Right atrium auricular region (tissue), 2 donors: ENCODE data around the gene SLC7A10. TPM values are rescaled to one million over a fixed set of nuclear protein-coding genes. Genes with fewer than 3 reads are reported as not detected.

Source experiments
- DNase-seq: peaks from one replicate; pipeline ENCODE4 v3.0.0-alpha.2; 2019; ENCODE audit warnings: low spot score
- H3K27ac ChIP-seq, 2 donors: fragments of 200-600 bp; sonication (generic); 1 replicate in 1 of 2; 2 replicates in 1 of 2; pipeline ENCODE4 v1.5.1; 2016 to 2019
- H3K27me3 ChIP-seq, 2 donors: fragments of 200-600 bp; sonication (generic); one replicate each; pipeline versions ENCODE4 v1.5.1 to v1.6.0; 2017 to 2019
- H3K36me3 ChIP-seq: fragments of 200-600 bp; sonication (generic); one replicate; pipeline ENCODE4 v1.5.1; 2016
- H3K4me1 ChIP-seq, 2 donors: fragments of 200-600 bp; sonication (generic); one replicate each; pipeline versions ENCODE4 v1.5.1 to v1.6.0; 2017 to 2019
- H3K4me3 ChIP-seq, 2 donors: fragments of 200-600 bp; sonication (generic); 1 replicate in 1 of 2; 2 replicates in 1 of 2; pipeline ENCODE4 v1.5.1; 2017 to 2019; ENCODE audit warnings: mild to moderate bottlenecking in 1 of 2, moderate library complexity in 1 of 2
- H3K9me3 ChIP-seq, 2 donors: fragments of 200-600 bp; sonication (generic); one replicate each; pipeline ENCODE4 v1.5.1; 2019
- CTCF ChIP-seq, 2 donors: fragments of 200-600 bp; sonication (generic); IDR thresholded peaks; one replicate each; pipeline ENCODE4 v1.5.1; 2019; ENCODE audit warnings: antibody characterized with exemption in 2 of 2
- total RNA-seq, 2 donors: library from RNA; depleted of rRNA; stranded (reverse); fragments of >200 nt; gene quantifications; one replicate each; pipeline ENCODE4 v1.1.0, GENCODE V29; 2016

Gene SLC7A10
- total RNA-seq, 2 donors from 2014 or later: 0.79 TPM; not detected in 1

GRCh38 chr19:33251526-33252090 is 26.0 kb upstream of the SLC7A10 start:
- no peak overlapping the region for H3K27ac ChIP-seq
- DNase-seq: no peak
- H3K9me3 ChIP-seq: no peaks in the 10 kb centered on the region
- H3K36me3 ChIP-seq: no peaks in the 10 kb centered on the region
- no peak overlapping the region for H3K4me3 ChIP-seq
- no peaks in the 10 kb centered on the region for H3K4me1 ChIP-seq
- H3K27me3 ChIP-seq: no peaks in the 10 kb centered on the region
- no peak for TF ChIP-seq CTCF (IDR thresholded peaks at IDR 0.05)

- DNase-seq: no peak
- Histone ChIP-seq H3K27me3 (no peaks in the 10 kb centered on the region), H3K36me3 (no peaks in the 10 kb centered on the region), H3K27ac (no peak overlapping the region), H3K9me3 (peaks cover under 1% of the 10 kb centered on the region in 2 donors), H3K4me1 (no peaks in the 10 kb centered on the region), H3K4me3 (no peak overlapping the region)
- TF ChIP-seq CTCF (IDR thresholded peaks at IDR 0.05): no peak
Measured at GRCh38 chr19:33251076-33251475, 25.4 kb upstream of the SLC7A10 start.

- Histone ChIP-seq H3K4me3 (no peak overlapping the region), H3K4me1 (no peaks in the 10 kb centered on the region), H3K27me3 (no peaks in the 10 kb centered on the region), H3K27ac (no peak overlapping the region), H3K36me3 (no peaks in the 10 kb centered on the region), H3K9me3 (peaks cover 6% of the 10 kb centered on the region in 2 donors)
- TF ChIP-seq CTCF (IDR thresholded peaks at IDR 0.05): no peak
- no peak for DNase-seq
Measured at GRCh38 chr19:33250500-33250899, 24.9 kb upstream of the SLC7A10 start.

- Histone ChIP-seq H3K4me3 (no peak overlapping the region), H3K4me1 (no peaks in the 10 kb centered on the region), H3K9me3 (peaks cover 6 to 7% of the 10 kb centered on the region in 2 donors), H3K27ac (no peak overlapping the region), H3K27me3 (no peaks in the 10 kb centered on the region), H3K36me3 (no peaks in the 10 kb centered on the region)
- no peak for DNase-seq
- TF ChIP-seq CTCF (IDR thresholded peaks at IDR 0.05): no peak
Measured at GRCh38 chr19:33249740-33250366, 24.2 kb upstream of the SLC7A10 start.

- no peak overlapping the region for H3K4me3 ChIP-seq
- DNase-seq: no peak
- H3K4me1 ChIP-seq: no peaks in the 10 kb centered on the region
- no peak for TF ChIP-seq CTCF (IDR thresholded peaks at IDR 0.05)
- no peak overlapping the region for H3K27ac ChIP-seq
- H3K9me3 ChIP-seq: peaks cover 6 to 7% of the 10 kb centered on the region in 2 donors
- no peaks in the 10 kb centered on the region for H3K27me3 ChIP-seq
- no peaks in the 10 kb centered on the region for H3K36me3 ChIP-seq
Measured at GRCh38 chr19:33248954-33249613, 23.4 kb upstream of the SLC7A10 start.
